Testis (tissue), 2 donors: ENCODE measurements around the gene ARHGDIB.

ENCODE experiments used
- CTCF ChIP-seq, 3 experiments: fragments of 450-650 bp in 2 of 3; fragments of 200-600 bp in 1 of 3; sonication (generic) in 1 of 3; IDR thresholded peaks; one replicate each; pipeline ENCODE4 v1.5.1; 2016 to 2019; ENCODE audit warnings: antibody characterized with exemption in 3 of 3, mild to moderate bottlenecking in 2 of 3, moderate library complexity in 1 of 3
- POLR2A ChIP-seq: fragments of 450-650 bp; IDR thresholded peaks from one replicate; pipeline ENCODE4 v1.6.1; 2017; ENCODE audit warnings: antibody characterized with exemption, mild to moderate bottlenecking, moderate library complexity

- TF ChIP-seq CTCF (IDR thresholded peaks at IDR 0.05) (no peak), POLR2A (no peak)
Observed at GRCh38 chr12:14961466-14962152, at the start of gene ARHGDIB.
